ENCODE data around the gene COX8C. TPM values are rescaled to one million over a fixed set of nuclear protein-coding genes. Genes with fewer than 3 reads are reported as not detected.
"Not testable (repeated sequence)": the region's sequence is repeated elsewhere in the genome, so short reads cannot be mapped to it uniquely, and the experiment has no call there.

The COX8C gene
- total RNA-seq, 1 donor from 2014 or later: 1.2 TPM

GRCh38 chr14:93379831-93380230, 32.8 kb downstream of the COX8C start:
- no peak for DNase-seq (ENCODE audit: low spot score in 2 of 2, unreplicated experiment in 2 of 2)
- H3K27me3 Mint-ChIP-seq (ENCODE audit: low read depth): peaks cover 24% of the 10 kb centered on the region
- H3K27ac Mint-ChIP-seq: no peak overlapping the region

GRCh38 chr14:93381644-93382043, 34.7 kb downstream of the COX8C start:
- Mint-ChIP-seq H3K4me3 (no peak overlapping the region), H3K9me3 (no peaks in the 10 kb centered on the region), H3K27ac (no peak overlapping the region), H3K4me1 (no peaks in the 10 kb centered on the region), H3K36me3 (no peaks in the 10 kb centered on the region), H3K27me3 (ENCODE audit: low read depth) (peaks cover 25% of the 10 kb centered on the region)
- no peak for TF ChIP-seq CTCF (IDR thresholded peaks at IDR 0.05; ENCODE audit: unreplicated experiment)
- DNase-seq (ENCODE audit: low spot score in 2 of 2, unreplicated experiment in 2 of 2): no peak

More at GRCh38 chr14:93379831-93380230, 32.8 kb downstream of the COX8C start:
- no peaks in the 10 kb centered on the region for H3K4me1 Mint-ChIP-seq
- no peaks in the 10 kb centered on the region for H3K9me3 Mint-ChIP-seq
- no peak overlapping the region for H3K4me3 Mint-ChIP-seq
- TF ChIP-seq CTCF (IDR thresholded peaks at IDR 0.05; ENCODE audit: unreplicated experiment): no peak
- no peaks in the 10 kb centered on the region for H3K36me3 Mint-ChIP-seq

GRCh38 chr14:93384256-93384655, 37.3 kb downstream of the COX8C start:
- not testable (repeated sequence) for H3K27ac Mint-ChIP-seq, H3K36me3 Mint-ChIP-seq, H3K4me3 Mint-ChIP-seq

DNA sequence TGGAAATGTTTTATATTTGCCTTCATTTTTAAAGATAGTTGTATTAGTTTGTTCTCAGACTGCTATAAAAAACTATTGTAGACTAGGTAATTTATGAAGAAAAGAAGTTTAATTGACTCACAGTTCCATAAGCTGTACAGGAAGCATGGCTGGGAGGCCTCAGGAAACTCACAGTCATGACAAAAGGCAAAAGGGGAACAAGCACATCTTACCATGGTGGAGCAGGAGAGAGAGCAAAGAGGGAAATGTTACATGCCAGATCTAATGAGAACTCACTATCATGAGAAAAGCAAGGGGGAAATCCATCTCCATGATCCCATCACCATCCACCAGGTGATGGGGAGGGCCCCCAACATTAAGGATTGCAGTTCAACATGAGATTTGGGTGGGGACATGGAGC, 48.2 kb downstream of the COX8C start:
- DNase-seq (ENCODE audit: low spot score in 2 of 2, unreplicated experiment in 2 of 2): no peak
- Mint-ChIP-seq H3K9me3 (peaks cover 15% of the 10 kb centered on the region), H3K4me3 (no peak overlapping the region), H3K27me3 (ENCODE audit: low read depth) (peaks cover 6% of the 10 kb centered on the region), H3K4me1 (no peaks in the 10 kb centered on the region), H3K36me3 (no peaks in the 10 kb centered on the region), H3K27ac (no peak overlapping the region)
- no peak for TF ChIP-seq CTCF (IDR thresholded peaks at IDR 0.05; ENCODE audit: unreplicated experiment)

More at GRCh38 chr14:93384256-93384655, 37.3 kb downstream of the COX8C start:
- H3K9me3 Mint-ChIP-seq; DNase-seq (ENCODE audit: low spot score in 2 of 2, unreplicated experiment in 2 of 2); H3K4me1 Mint-ChIP-seq: not testable (repeated sequence)
- peaks cover 21% of the 10 kb centered on the region for H3K27me3 Mint-ChIP-seq (ENCODE audit: low read depth)

DNA sequence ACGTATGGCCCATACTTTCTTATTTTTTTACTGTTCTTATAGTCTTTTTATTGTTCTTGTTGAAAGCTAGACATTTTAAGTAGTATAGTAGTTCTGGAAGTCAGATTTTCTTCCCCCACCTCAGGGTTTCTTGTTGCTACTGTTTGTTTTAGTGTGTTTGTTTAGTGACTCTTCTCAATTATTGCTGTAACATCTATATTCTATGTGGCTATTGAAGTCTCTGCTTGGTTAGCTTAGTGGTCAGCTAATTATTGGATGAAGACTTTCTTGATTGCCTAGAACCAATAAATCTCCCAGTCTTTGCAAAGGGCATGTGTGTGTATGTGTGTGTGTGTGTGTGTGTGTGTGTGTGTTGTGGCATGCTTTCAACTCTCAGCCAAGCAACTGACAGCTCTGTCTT, 49.5 kb downstream of the COX8C start:
- Mint-ChIP-seq H3K27me3 (ENCODE audit: low read depth) (peaks cover 3% of the 10 kb centered on the region), H3K36me3 (no peaks in the 10 kb centered on the region), H3K9me3 (peaks cover 15% of the 10 kb centered on the region), H3K27ac (no peak overlapping the region), H3K4me1 (no peaks in the 10 kb centered on the region), H3K4me3 (no peak overlapping the region)
- TF ChIP-seq CTCF (IDR thresholded peaks at IDR 0.05; ENCODE audit: unreplicated experiment): no peak
- no peak for DNase-seq (ENCODE audit: low spot score in 2 of 2, unreplicated experiment in 2 of 2)

Other genes with a start within 250 kb of the COX8C start
- gene ITPK1, start 231.3 kb upstream of the COX8C start, total RNA-seq: 23.2 to 30.5 TPM (median 27.5 TPM) in 3 replicates
- gene MOAP1, start 162.3 kb upstream of the COX8C start, total RNA-seq: 25.2 to 26.6 TPM (median 26.1 TPM) in 3 replicates
- gene LYSET, start 161.9 kb upstream of the COX8C start, total RNA-seq: 13.7 to 17.4 TPM (median 14.7 TPM) in 3 replicates
- gene GON7, start 140.1 kb upstream of the COX8C start, total RNA-seq: 5.0 to 5.6 TPM (median 5.3 TPM) in 3 replicates
- gene UBR7, start 139.9 kb upstream of the COX8C start, total RNA-seq: 13.1 to 13.9 TPM (median 13.8 TPM) in 3 replicates
- gene BTBD7, start 14.1 kb upstream of the COX8C start, total RNA-seq: 52.1 to 58.4 TPM (median 52.3 TPM) in 3 replicates
- 0.69 to 0.92 TPM (median 0.72 TPM) in 3 replicates for gene UNC79, start 83.8 kb downstream of the COX8C start, total RNA-seq